CD4-positive, CD25-positive, alpha-beta regulatory T cell (primary cell): Measurements from ENCODE around the gene SPPL3. TPM values are rescaled to one million over a fixed set of nuclear protein-coding genes. Genes with fewer than 3 reads are reported as not detected.

Source experiments
- ATAC-seq, 2 donors: fragments of 150-1000 bp; cut with Tn5 transposase; one replicate each; pipeline ENCODE4 v1.10.0; 2021; ENCODE audit warnings: low read depth in 2 of 2, moderate number of reproducible peaks in 2 of 2, moderate library complexity in 1 of 2
- DNase-seq, 3 donors: peaks; one replicate each; pipeline versions ENCODE4 v3.0.0 to v3.0.0-alpha.2; 2012 to 2022; ENCODE audit warnings: mixed read lengths in 1 of 3
- H3K27ac ChIP-seq: one replicate; pipeline ENCODE4 v1.7.0; 2013; ENCODE audit warnings: mild to moderate bottlenecking, low read length; ENCODE audit not compliant: insufficient read depth, poor library complexity, severe bottlenecking
- H3K27me3 ChIP-seq: one replicate; pipeline ENCODE4 v1.7.0; 2013; ENCODE audit warnings: low read length; ENCODE audit not compliant: control insufficient read depth, insufficient read depth
- H3K36me3 ChIP-seq: one replicate; pipeline ENCODE4 v1.7.0; 2013; ENCODE audit warnings: mild to moderate bottlenecking, low read length, moderate library complexity; ENCODE audit not compliant: control insufficient read depth, insufficient read depth
- H3K4me1 ChIP-seq: 2 replicates; pipeline ENCODE4 v1.7.0; 2013; ENCODE audit warnings: mild to moderate bottlenecking, low read length; ENCODE audit not compliant: insufficient read depth, control insufficient read depth, poor library complexity, severe bottlenecking
- H3K4me3 ChIP-seq: one replicate; pipeline ENCODE4 v1.7.0; 2013; ENCODE audit warnings: low read depth, mild to moderate bottlenecking, low read length, moderate library complexity
- H3K9me3 ChIP-seq, 2 experiments: 1 replicate in 1 of 2; 2 replicates in 1 of 2; pipeline ENCODE4 v1.7.0; 2013; ENCODE audit warnings: low read length in 2 of 2, mild to moderate bottlenecking in 1 of 2, moderate library complexity in 1 of 2; ENCODE audit not compliant: control insufficient read depth in 2 of 2
- H3K27ac Mint-ChIP-seq, 3 donors: one replicate each; pipeline ENCODE4 v1.8.0; 2020 to 2022; ENCODE audit warnings: mild to moderate bottlenecking in 3 of 3, mixed read lengths in 3 of 3, moderate library complexity in 2 of 3
- H3K27me3 Mint-ChIP-seq: one replicate; pipeline ENCODE4 v1.8.0; 2022; ENCODE audit warnings: mild to moderate bottlenecking, mixed read lengths
- H3K36me3 Mint-ChIP-seq: one replicate; pipeline ENCODE4 v1.8.0; 2020; ENCODE audit warnings: mixed read lengths
- H3K4me1 Mint-ChIP-seq, 4 donors: one replicate each; pipeline ENCODE4 v1.8.0; 2020 to 2022; ENCODE audit warnings: mixed read lengths in 4 of 4, mild to moderate bottlenecking in 1 of 4
- H3K4me3 Mint-ChIP-seq, 4 donors: one replicate each; pipeline ENCODE4 v1.8.0; 2020 to 2022; ENCODE audit warnings: mild to moderate bottlenecking in 4 of 4, mixed read lengths in 4 of 4, moderate library complexity in 3 of 4
- H3K9me3 Mint-ChIP-seq, 7 donors: one replicate each; pipeline ENCODE4 v1.8.0; 2020 to 2022; ENCODE audit warnings: mixed read lengths in 7 of 7, mild to moderate bottlenecking in 3 of 7, moderate library complexity in 2 of 7
- polyA plus RNA-seq, 4 donors: library from polyadenylated mRNA; unstranded; fragments of 300-500 nt; fragmentation: Illumina TruSeq; gene quantifications; one replicate each; pipeline ENCODE4 v1.2.3, GENCODE V29; 2021
- total RNA-seq: library from RNA; stranded (reverse); gene quantifications from one replicate; pipeline ENCODE4 v1.2.3, GENCODE V29; 2022

The SPPL3 gene
- total and polyA plus RNA-seq, 5 donors from 2014 or later, result 15.5 to 46.7 (median 24.0) TPM

GRCh38 chr12:120750806-120751205 is 153.4 kb downstream of the SPPL3 start:
- Mint-ChIP-seq H3K9me3 (peaks cover 0 to 10% (median 6%) of the 10 kb centered on the region in 7 donors), H3K27me3 (peaks cover 18% of the 10 kb centered on the region), H3K4me3 (no peak overlapping the region), H3K36me3 (no peaks in the 10 kb centered on the region), H3K27ac (no peak overlapping the region), H3K4me1 (no peaks in the 10 kb centered on the region)
- H3K4me1 ChIP-seq, result no peaks in the 10 kb centered on the region
- peaks cover 9 to 11% of the 10 kb centered on the region in 2 experiments for H3K9me3 ChIP-seq
- DNase-seq, result no peak
- no peak overlapping the region for H3K27ac ChIP-seq
- no peak for ATAC-seq
- H3K27me3 ChIP-seq, result no peaks in the 10 kb centered on the region
- no peak overlapping the region for H3K4me3 ChIP-seq
- no peaks in the 10 kb centered on the region for H3K36me3 ChIP-seq

GRCh38 chr12:120749256-120749655 is 154.9 kb downstream of the SPPL3 start:
- no peak for ATAC-seq
- Histone ChIP-seq H3K27ac (no peak overlapping the region), H3K36me3 (no peaks in the 10 kb centered on the region), H3K4me1 (no peaks in the 10 kb centered on the region), H3K27me3 (no peaks in the 10 kb centered on the region), H3K4me3 (no peak overlapping the region), H3K9me3 (no peaks in the 10 kb centered on the region)
- Mint-ChIP-seq H3K27me3 (peaks cover 10% of the 10 kb centered on the region), H3K27ac (no peak overlapping the region), H3K9me3 (peaks cover 0 to 3% (median 0%) of the 10 kb centered on the region in 7 donors), H3K36me3 (no peaks in the 10 kb centered on the region), H3K4me3 (no peak overlapping the region), H3K4me1 (no peaks in the 10 kb centered on the region)
- DNase-seq, result no peak

GRCh38 chr12:120748242-120748641 is 155.9 kb downstream of the SPPL3 start:
- H3K36me3 ChIP-seq, result no peaks in the 10 kb centered on the region
- DNase-seq (no peak), ATAC-seq (no peak)

GRCh38 chr12:120744922-120745493 is 159.2 kb downstream of the SPPL3 start:
- ATAC-seq, result no peak
- peaks cover 3% of the 10 kb centered on the region for H3K27me3 Mint-ChIP-seq

More at GRCh38 chr12:120748242-120748641, 155.9 kb downstream of the SPPL3 start:
- H3K27me3 ChIP-seq, result no peaks in the 10 kb centered on the region
- Mint-ChIP-seq H3K4me1 (no peaks in the 10 kb centered on the region), H3K4me3 (no peak overlapping the region), H3K27me3 (peaks cover 10% of the 10 kb centered on the region), H3K27ac (peak overlapping the region in 1 of 3 donors; percentile 3), H3K36me3 (no peaks in the 10 kb centered on the region), H3K9me3 (peaks cover 0 to 5% (median 0%) of the 10 kb centered on the region in 7 donors)
- H3K9me3 ChIP-seq, result no peaks in the 10 kb centered on the region
- no peak overlapping the region for H3K4me3 ChIP-seq
- no peak overlapping the region for H3K27ac ChIP-seq
- no peaks in the 10 kb centered on the region for H3K4me1 ChIP-seq

DNA sequence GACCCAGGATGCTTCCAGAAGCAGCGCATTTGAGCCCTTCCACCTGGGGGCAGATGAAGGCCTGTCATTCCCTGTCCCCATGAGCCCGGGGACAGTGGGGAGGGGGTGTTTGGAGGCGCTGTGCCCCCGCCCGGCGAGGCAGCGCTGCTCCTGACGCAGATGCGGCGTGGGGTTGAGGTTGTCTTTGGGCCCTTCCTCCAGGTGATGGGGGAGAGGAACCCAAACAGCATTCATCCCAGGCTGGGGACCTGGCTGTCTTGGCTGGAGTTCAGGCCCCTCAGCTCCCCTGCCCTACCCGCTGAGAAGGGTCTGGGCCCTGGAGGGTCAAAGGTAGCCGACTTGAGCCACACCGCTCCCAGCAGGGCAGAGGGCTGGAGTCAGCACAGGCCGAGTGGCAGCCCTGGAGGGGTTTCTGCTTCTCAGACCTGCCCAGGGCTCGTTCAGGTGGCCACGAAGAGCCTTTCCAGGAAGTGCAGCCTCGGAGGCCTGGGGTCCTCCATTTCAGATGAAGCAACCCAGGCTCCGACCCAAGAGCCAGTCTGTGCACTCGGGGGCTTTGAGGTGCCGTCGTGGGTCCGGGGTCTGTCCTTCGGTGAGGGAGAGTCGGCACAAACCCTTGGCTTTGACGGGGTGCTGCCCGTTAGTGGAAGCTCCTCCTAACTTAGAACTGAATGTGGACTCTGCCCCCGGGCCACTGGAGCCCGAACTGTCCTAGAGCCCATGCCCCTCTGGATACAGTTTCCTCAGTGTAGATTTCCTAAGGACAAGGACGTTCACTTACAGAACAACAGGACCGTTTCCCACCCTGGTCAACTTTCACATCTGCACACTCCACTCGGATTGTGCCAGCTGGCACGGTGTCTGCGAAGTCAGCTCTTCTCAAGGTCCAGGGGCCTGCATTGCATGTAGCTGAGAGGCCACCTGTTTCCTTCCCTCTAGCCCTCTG is 162.4 kb downstream of the SPPL3 start:
- Histone ChIP-seq H3K9me3 (no peaks in the 10 kb centered on the region), H3K4me3 (no peak overlapping the region), H3K27ac (no peak overlapping the region), H3K4me1 (no peaks in the 10 kb centered on the region), H3K36me3 (no peaks in the 10 kb centered on the region), H3K27me3 (no peaks in the 10 kb centered on the region)
- ATAC-seq, result no peak
- peaks cover 0 to 1% (median 0%) of the 10 kb centered on the region in 7 donors for H3K9me3 Mint-ChIP-seq
- DNase-seq, result no peak
- H3K4me3 Mint-ChIP-seq, result no peak overlapping the region
- no peaks in the 10 kb centered on the region for H3K27me3 Mint-ChIP-seq
- no peak overlapping the region for H3K27ac Mint-ChIP-seq
- H3K4me1 Mint-ChIP-seq, result no peaks in the 10 kb centered on the region
- no peaks in the 10 kb centered on the region for H3K36me3 Mint-ChIP-seq

More at GRCh38 chr12:120744922-120745493, 159.2 kb downstream of the SPPL3 start:
- H3K4me1 Mint-ChIP-seq, result no peaks in the 10 kb centered on the region
- H3K36me3 Mint-ChIP-seq, result no peaks in the 10 kb centered on the region
- H3K4me1 ChIP-seq, result no peaks in the 10 kb centered on the region
- H3K9me3 Mint-ChIP-seq, result peaks cover 0 to 1% (median 0%) of the 10 kb centered on the region in 7 donors
- no peaks in the 10 kb centered on the region for H3K36me3 ChIP-seq
- H3K9me3 ChIP-seq, result no peaks in the 10 kb centered on the region
- no peak overlapping the region for H3K4me3 Mint-ChIP-seq
- DNase-seq, result no peak
- H3K27ac Mint-ChIP-seq, result no peak overlapping the region
- no peaks in the 10 kb centered on the region for H3K27me3 ChIP-seq
- H3K27ac ChIP-seq, result no peak overlapping the region
- no peak overlapping the region for H3K4me3 ChIP-seq

GRCh38 chr12:120740871-120741270 is 163.3 kb downstream of the SPPL3 start:
- Mint-ChIP-seq H3K27me3 (no peaks in the 10 kb centered on the region), H3K9me3 (peaks cover 0 to 1% (median 0%) of the 10 kb centered on the region in 7 donors), H3K27ac (no peak overlapping the region), H3K4me1 (no peaks in the 10 kb centered on the region), H3K36me3 (peaks cover 3% of the 10 kb centered on the region), H3K4me3 (no peak overlapping the region)
- no peak overlapping the region for H3K27ac ChIP-seq
- no peak overlapping the region for H3K4me3 ChIP-seq
- H3K27me3 ChIP-seq, result no peaks in the 10 kb centered on the region
- no peaks in the 10 kb centered on the region for H3K36me3 ChIP-seq
- DNase-seq (no peak), ATAC-seq (no peak)
- H3K9me3 ChIP-seq, result no peaks in the 10 kb centered on the region
- no peaks in the 10 kb centered on the region for H3K4me1 ChIP-seq

DNA sequence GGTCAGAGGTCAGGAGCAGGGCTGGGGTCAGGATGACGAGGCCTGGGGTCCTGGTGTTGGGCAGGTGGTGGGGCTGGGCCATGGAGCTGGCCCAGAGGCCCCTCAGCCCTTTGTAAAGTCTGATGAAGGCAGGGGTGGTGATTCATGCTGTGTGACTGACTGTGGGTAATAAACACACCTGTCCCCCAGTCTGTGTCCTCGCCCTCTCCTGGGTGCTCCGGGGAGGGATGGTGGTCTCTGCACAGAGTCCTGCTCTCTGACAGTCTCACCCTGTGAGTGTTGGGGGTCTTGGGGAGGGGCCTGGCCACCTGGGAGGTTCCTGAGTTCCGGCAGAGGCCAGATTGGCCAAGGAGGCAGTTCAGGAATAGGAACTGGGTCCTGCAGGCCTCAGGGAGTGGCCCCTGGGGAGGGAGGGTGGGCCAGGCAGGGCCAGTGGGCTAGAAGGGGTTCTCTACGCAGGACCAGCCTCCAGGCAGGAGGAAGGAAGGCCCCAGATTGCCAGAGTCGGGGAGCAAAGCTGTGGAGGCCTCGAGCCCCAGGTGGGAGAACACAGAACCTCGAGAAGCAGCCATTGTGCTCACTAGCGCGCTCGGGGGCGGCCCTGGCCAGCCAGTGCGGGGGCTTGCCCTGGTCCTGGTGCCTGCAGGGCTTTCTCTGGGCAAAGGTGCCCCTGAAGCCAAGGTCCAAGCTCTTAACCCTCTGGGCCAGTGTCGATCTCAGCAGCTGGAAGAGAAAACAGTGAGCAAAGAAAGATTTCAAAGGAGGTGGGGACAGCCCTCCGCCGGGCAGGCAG is 164.1 kb downstream of the SPPL3 start:
- no peak overlapping the region for H3K4me3 ChIP-seq
- no peaks in the 10 kb centered on the region for H3K36me3 ChIP-seq
- H3K9me3 Mint-ChIP-seq, result peaks cover 0 to 1% (median 0%) of the 10 kb centered on the region in 7 donors
- no peak overlapping the region for H3K27ac Mint-ChIP-seq
- no peak overlapping the region for H3K4me3 Mint-ChIP-seq
- no peak for DNase-seq
- no peak for ATAC-seq
- no peaks in the 10 kb centered on the region for H3K27me3 Mint-ChIP-seq
- H3K4me1 Mint-ChIP-seq, result no peaks in the 10 kb centered on the region
- peaks cover 3% of the 10 kb centered on the region for H3K36me3 Mint-ChIP-seq
- no peaks in the 10 kb centered on the region for H3K4me1 ChIP-seq
- no peak overlapping the region for H3K27ac ChIP-seq
- no peaks in the 10 kb centered on the region for H3K9me3 ChIP-seq
- no peaks in the 10 kb centered on the region for H3K27me3 ChIP-seq
